Ovary (tissue), 3 donors: Measurements from ENCODE around the gene TNNT2.

Experiments
- EP300 ChIP-seq: sonication (generic); formaldehyde crosslinking; IDR thresholded peaks from one replicate; pipeline ENCODE4 v1.6.1; 2017; ENCODE audit warnings: antibody characterized with exemption
- POLR2A ChIP-seq: fragments of 450-650 bp; IDR thresholded peaks from one replicate; pipeline ENCODE4 v1.6.1; 2017; ENCODE audit warnings: antibody characterized with exemption, mild to moderate bottlenecking, moderate library complexity
- TF ChIP-seq, protein P1 (sequence below), 3 donors: fragments of 450-650 bp in 2 of 3; fragments of 200-600 bp in 1 of 3; IDR thresholded peaks; one replicate each; pipeline versions ENCODE4 v1.5.1 to v1.8.0; 2016 to 2022; ENCODE audit warnings: antibody characterized with exemption in 3 of 3, mild to moderate bottlenecking in 1 of 3
- donor health status: DM: no; HTN: no; CAD: no.

DNA sequence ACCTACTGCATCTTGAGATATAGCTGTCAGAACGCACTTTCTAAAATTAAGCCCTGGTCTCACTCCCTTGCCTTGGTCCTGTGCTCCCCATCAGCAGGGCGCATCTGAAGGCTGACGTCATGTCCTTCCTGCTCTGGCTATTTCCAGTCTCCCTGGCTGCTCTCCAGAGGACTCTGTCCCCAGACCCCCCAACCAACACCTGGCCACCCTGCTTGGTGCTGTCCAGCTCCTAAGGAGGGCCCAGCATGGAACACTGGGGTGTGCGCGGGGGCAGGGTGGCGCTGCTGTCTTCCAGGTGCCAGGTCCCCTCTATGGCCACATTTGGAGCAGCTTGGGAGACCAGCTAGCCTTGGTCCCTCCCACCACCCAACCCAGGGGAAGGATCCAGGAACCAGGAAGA is 8.3 kb downstream of the TNNT2 start:
- TF ChIP-seq, protein P1, sequence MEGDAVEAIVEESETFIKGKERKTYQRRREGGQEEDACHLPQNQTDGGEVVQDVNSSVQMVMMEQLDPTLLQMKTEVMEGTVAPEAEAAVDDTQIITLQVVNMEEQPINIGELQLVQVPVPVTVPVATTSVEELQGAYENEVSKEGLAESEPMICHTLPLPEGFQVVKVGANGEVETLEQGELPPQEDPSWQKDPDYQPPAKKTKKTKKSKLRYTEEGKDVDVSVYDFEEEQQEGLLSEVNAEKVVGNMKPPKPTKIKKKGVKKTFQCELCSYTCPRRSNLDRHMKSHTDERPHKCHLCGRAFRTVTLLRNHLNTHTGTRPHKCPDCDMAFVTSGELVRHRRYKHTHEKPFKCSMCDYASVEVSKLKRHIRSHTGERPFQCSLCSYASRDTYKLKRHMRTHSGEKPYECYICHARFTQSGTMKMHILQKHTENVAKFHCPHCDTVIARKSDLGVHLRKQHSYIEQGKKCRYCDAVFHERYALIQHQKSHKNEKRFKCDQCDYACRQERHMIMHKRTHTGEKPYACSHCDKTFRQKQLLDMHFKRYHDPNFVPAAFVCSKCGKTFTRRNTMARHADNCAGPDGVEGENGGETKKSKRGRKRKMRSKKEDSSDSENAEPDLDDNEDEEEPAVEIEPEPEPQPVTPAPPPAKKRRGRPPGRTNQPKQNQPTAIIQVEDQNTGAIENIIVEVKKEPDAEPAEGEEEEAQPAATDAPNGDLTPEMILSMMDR (IDR thresholded peaks at IDR 0.05): no peak
- TF ChIP-seq POLR2A (no peak), EP300 (no peak)
